Keratinocyte (primary cell): ENCODE results near the gene SPRED3. TPM values are rescaled to one million over a fixed set of nuclear protein-coding genes. Genes with fewer than 3 reads are reported as not detected.
A peak's percentile ranks its signal among the peaks of the same experiment; 100 is the strongest.
"Not testable (repeated sequence)": the region's sequence is repeated elsewhere in the genome, so short reads cannot be mapped to it uniquely, and the experiment has no call there.

Source experiments
- DNase-seq: peaks from one replicate; pipeline ENCODE4 v3.0.0-alpha.2; 2011; ENCODE audit warnings: low read depth, missing footprints, low spot score
- FAIRE-seq: peaks from 2 replicates; lab custom pipeline; 2011; peaks lifted over from hg19 to GRCh38; lab: Jason Lieb, UNC
- H2AFZ ChIP-seq: 2 replicates; pipeline ENCODE4 v1.6.0; 2012; ENCODE audit warnings: low read length, control low read depth, inconsistent platforms; ENCODE audit not compliant: control insufficient read depth
- H3K27ac ChIP-seq: 2 replicates; pipeline ENCODE4 v1.5.1; 2011; ENCODE audit warnings: low read length; ENCODE audit not compliant: control insufficient read depth, insufficient read depth
- H3K27me3 ChIP-seq: 3 replicates; pipeline ENCODE4 v1.6.0; 2011; ENCODE audit warnings: low read length; ENCODE audit not compliant: control insufficient read depth, insufficient read depth; ENCODE audit errors: extremely low read depth
- H3K36me3 ChIP-seq, 2 experiments: 2 replicates in 1 of 2; 3 replicates in 1 of 2; pipeline ENCODE4 v1.5.1; 2011; ENCODE audit warnings: low read length in 2 of 2, mild to moderate bottlenecking in 1 of 2; ENCODE audit not compliant: control insufficient read depth in 2 of 2, insufficient read depth in 2 of 2; ENCODE audit errors: extremely low read depth in 1 of 2
- H3K4me1 ChIP-seq: 3 replicates; pipeline ENCODE4 v1.5.1; 2011; ENCODE audit warnings: low read length; ENCODE audit not compliant: control insufficient read depth, insufficient read depth; ENCODE audit errors: extremely low read depth
- H3K4me2 ChIP-seq: 3 replicates; pipeline ENCODE4 v1.6.0; 2011; ENCODE audit warnings: low read depth, low read length; ENCODE audit not compliant: control insufficient read depth, insufficient read depth; ENCODE audit errors: extremely low read depth
- H3K4me3 ChIP-seq, 3 experiments: fragments of 200-600 bp in 1 of 3; sonication (generic) in 1 of 3; 2 replicates in 2 of 3; 3 replicates in 1 of 3; pipeline ENCODE4 v1.5.1; 2011 to 2016; ENCODE audit warnings: low read length in 3 of 3, mild to moderate bottlenecking in 3 of 3, control low read depth in 2 of 3, inconsistent platforms in 1 of 3, low read depth in 1 of 3, mixed read lengths in 1 of 3, mixed run types in 1 of 3, moderate library complexity in 1 of 3; ENCODE audit not compliant: control insufficient read depth in 2 of 3, insufficient read depth in 2 of 3; ENCODE audit errors: extremely low read depth in 1 of 3
- H3K79me2 ChIP-seq: 2 replicates; pipeline ENCODE4 v1.6.0; 2012; ENCODE audit warnings: low read length; ENCODE audit not compliant: control insufficient read depth, insufficient read depth
- H3K9ac ChIP-seq: 3 replicates; pipeline ENCODE4 v1.6.0; 2011; ENCODE audit warnings: low read length; ENCODE audit not compliant: control insufficient read depth, insufficient read depth; ENCODE audit errors: extremely low read depth
- H3K9me1 ChIP-seq: 3 replicates; pipeline ENCODE4 v1.6.0; 2011; ENCODE audit warnings: low read length; ENCODE audit not compliant: control insufficient read depth, insufficient read depth; ENCODE audit errors: extremely low read depth
- H3K9me3 ChIP-seq: 2 replicates; pipeline ENCODE4 v1.5.1; 2012; ENCODE audit warnings: low read depth, low read length; ENCODE audit not compliant: control insufficient read depth
- H4K20me1 ChIP-seq: 3 replicates; pipeline ENCODE4 v1.6.0; 2011; ENCODE audit warnings: low read length; ENCODE audit not compliant: control insufficient read depth, insufficient read depth; ENCODE audit errors: extremely low read depth
- EZH2 ChIP-seq: IDR thresholded peaks from one replicate; pipeline ENCODE4 v1.6.1; 2012; ENCODE audit warnings: inconsistent platforms, mild to moderate bottlenecking, low read length, moderate library complexity
- dilution Hi-C: fragments of 300-500 bp; cut with MboI; formaldehyde crosslinking; loops from one replicate; pipeline ENCODE4 v1.7.0; 2020; ENCODE audit warnings: low sequenced_read_pairs; ENCODE audit not compliant: extremely low pct_ligation_motif_present
- polyA minus RNA-seq, 3 experiments: library from RNA; depleted of rRNA, polyadenylated mRNA; stranded (reverse); fragments of >200 nt; gene quantifications; 1 replicate in 1 of 3; 2 replicates in 1 of 3; 3 replicates in 1 of 3; pipeline ENCODE4 v1.2.3, GENCODE V29; 2011
- polyA plus RNA-seq, 5 experiments: library from polyadenylated mRNA; depleted of rRNA in 3 of 5; stranded (reverse) in 3 of 5; stranded (forward) in 1 of 5; unstranded in 1 of 5; fragments of >200 nt; gene quantifications; 1 replicate in 1 of 5; 2 replicates in 3 of 5; 3 replicates in 1 of 5; pipeline versions ENCODE4 v1.2.1 to v1.2.3, GENCODE V29; 2011 to 2012; ENCODE audit warnings: missing spikeins in 2 of 5, low read depth in 1 of 5, low replicate concordance in 1 of 5
- TF ChIP-seq, protein P1 (sequence below), 3 experiments: IDR thresholded peaks in 1 of 3; conservative IDR thresholded peaks in 1 of 3; optimal IDR thresholded peaks in 1 of 3; 2 replicates in 2 of 3; 3 replicates in 1 of 3; pipeline versions ENCODE3 to v1.5.1; 2011; ENCODE audit warnings: low read length in 3 of 3, mild to moderate bottlenecking in 3 of 3, moderate library complexity in 2 of 3, control low read depth in 1 of 3, inconsistent platforms in 1 of 3; ENCODE audit not compliant: insufficient read depth in 2 of 3; ENCODE audit errors: extremely low read depth in 1 of 3

The SPRED3 gene, protein sequence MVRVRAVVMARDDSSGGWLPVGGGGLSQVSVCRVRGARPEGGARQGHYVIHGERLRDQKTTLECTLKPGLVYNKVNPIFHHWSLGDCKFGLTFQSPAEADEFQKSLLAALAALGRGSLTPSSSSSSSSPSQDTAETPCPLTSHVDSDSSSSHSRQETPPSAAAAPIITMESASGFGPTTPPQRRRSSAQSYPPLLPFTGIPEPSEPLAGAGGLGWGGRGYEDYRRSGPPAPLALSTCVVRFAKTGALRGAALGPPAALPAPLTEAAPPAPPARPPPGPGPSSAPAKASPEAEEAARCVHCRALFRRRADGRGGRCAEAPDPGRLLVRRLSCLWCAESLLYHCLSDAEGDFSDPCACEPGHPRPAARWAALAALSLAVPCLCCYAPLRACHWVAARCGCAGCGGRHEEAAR
- polyA plus RNA-seq (2.0 to 2.6 TPM (median 2.1 TPM) in 3 replicates), polyA minus RNA-seq (1.4 to 6.3 TPM (median 2.3 TPM) in 3 replicates)
- polyA plus RNA-seq (2011; ENCODE audit: low read depth) = 0.29 TPM
- 2.2 and 2.4 TPM in 2 replicates for polyA plus RNA-seq (2011; cell fraction: cytosol; rRNA removed)
- polyA plus RNA-seq (2011; cell fraction: nucleus; rRNA removed) = 9.5 and 11.3 TPM in 2 replicates
- 1.7 and 3.0 TPM in 2 replicates for polyA plus RNA-seq (2012; ENCODE audit: low replicate concordance)
- 3.1 TPM for polyA minus RNA-seq (2011; cell fraction: cytosol; rRNA and poly(A)+ RNA removed)
- polyA minus RNA-seq (2011; cell fraction: nucleus; rRNA and poly(A)+ RNA removed) = 3.4 and 3.7 TPM in 2 replicates

DNA sequence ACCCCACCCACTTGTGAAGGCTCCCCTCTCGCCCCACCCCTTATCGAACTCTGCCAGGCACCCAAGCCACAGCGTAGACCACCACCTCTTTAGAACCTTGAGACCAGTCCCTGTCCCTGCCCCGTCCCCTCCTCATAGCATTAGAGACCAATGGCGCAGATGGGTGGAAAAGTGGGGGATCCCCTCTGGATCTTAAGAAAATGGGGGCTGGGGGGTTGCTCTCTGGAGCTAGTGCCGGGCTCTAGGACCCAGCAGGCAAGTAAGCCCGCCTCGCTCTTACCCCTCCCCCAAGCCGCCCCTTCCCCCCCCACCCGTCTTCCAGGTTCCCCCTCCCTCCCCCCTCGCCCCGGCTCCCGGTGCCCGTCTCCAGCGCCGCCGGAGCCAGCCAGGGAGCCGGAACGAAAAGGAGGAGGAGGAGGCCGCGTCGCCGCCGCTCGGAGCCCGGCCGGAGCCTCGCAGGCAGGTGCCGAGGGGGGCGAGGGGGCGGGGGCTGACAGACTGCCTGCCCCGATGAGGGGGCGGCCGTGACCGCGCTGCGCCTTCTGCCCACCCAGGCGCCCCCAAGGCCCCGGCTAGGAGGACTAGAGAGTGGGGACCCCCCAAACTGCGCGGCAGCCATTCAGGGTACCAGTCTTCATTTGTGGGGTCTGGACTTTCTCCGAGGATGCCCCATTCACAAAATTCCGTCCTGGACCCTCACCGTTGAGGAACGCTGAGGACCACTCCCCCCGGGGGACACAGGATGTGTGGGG, at the start of gene SPRED3:
Gene SPRED3, plus strand, starts transcription at position 349 of the 752 bp plus-strand sequence. CDS start 1,606 bp downstream, outside the sequence.
- Histone ChIP-seq H3K79me2 (peaks cover 4% of the 10 kb centered on the region), H3K4me2 (peak within 1 kb of the TSS; percentile 95), H3K4me1 (peaks cover 16% of the 10 kb centered on the region), H3K4me3 (peak within 1 kb of the TSS; percentile 67 to 88 (median 74)), H3K27me3 (no peaks in the 10 kb centered on the region), H3K27ac (peak within 1 kb of the TSS; percentile 61), H3K36me3 (peaks cover 7 to 12% of the 10 kb centered on the region in 2 experiments), H3K9me3 (no peaks in the 10 kb centered on the region), H2AFZ (peak within 1 kb of the TSS; percentile 70), H3K9me1 (peaks cover 2% of the 10 kb centered on the region), H4K20me1 (peaks cover 7% of the 10 kb centered on the region), H3K9ac (peak within 1 kb of the TSS; percentile 71)
- dilution Hi-C loops = no loop called here
- FAIRE-seq (no peak), DNase-seq (no peak)
- no peak for TF ChIP-seq EZH2
- TF ChIP-seq, protein P1, sequence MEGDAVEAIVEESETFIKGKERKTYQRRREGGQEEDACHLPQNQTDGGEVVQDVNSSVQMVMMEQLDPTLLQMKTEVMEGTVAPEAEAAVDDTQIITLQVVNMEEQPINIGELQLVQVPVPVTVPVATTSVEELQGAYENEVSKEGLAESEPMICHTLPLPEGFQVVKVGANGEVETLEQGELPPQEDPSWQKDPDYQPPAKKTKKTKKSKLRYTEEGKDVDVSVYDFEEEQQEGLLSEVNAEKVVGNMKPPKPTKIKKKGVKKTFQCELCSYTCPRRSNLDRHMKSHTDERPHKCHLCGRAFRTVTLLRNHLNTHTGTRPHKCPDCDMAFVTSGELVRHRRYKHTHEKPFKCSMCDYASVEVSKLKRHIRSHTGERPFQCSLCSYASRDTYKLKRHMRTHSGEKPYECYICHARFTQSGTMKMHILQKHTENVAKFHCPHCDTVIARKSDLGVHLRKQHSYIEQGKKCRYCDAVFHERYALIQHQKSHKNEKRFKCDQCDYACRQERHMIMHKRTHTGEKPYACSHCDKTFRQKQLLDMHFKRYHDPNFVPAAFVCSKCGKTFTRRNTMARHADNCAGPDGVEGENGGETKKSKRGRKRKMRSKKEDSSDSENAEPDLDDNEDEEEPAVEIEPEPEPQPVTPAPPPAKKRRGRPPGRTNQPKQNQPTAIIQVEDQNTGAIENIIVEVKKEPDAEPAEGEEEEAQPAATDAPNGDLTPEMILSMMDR (optimal IDR thresholded peaks at IDR 0.05 in 1 of 3, IDR thresholded peaks at IDR 0.05 in 1 of 3, conservative IDR thresholded peaks at IDR 0.05 in 1 of 3; ENCODE audit: extremely low read depth in 1 of 3, insufficient read depth in 2 of 3, low read length in 3 of 3) = no peak

DNA sequence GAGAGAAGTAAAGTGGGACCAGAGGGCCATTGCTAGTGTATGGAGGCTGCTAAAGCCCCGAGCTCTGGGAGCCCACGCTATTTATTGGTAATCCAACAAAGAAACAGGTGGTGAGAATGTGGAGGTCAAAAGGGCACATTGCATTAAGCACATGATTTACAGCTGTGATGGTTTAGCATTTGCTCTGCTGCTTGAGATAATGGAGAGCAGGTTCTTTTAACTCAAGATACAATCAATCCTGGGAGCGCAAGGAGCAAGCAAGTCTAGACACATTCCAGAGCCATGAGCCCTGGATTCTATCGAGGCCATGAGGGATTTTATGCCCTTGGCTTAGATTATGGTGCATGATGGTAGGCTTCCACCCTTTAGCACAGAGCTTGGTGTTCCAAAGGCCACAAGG, 49.5 kb upstream of the SPRED3 start:
- H3K4me3 ChIP-seq, H3K9ac ChIP-seq, DNase-seq, H3K4me2 ChIP-seq, H4K20me1 ChIP-seq, H2AFZ ChIP-seq, H3K9me1 ChIP-seq, H3K27me3 ChIP-seq, H3K9me3 ChIP-seq, dilution Hi-C loops, H3K79me2 ChIP-seq, H3K36me3 ChIP-seq, H3K27ac ChIP-seq: not testable (repeated sequence)
- H3K4me1 ChIP-seq = peaks cover 18% of the 10 kb centered on the region
- peak; percentile 75 for FAIRE-seq
